Gastroesophageal sphincter (tissue), 3 donors: ENCODE measurements around the gene CLIP1.
"Not testable (repeated sequence)": the region's sequence is repeated elsewhere in the genome, so short reads cannot be mapped to it uniquely, and the experiment has no call there.

Experiments
- EP300 ChIP-seq: sonication (generic); formaldehyde crosslinking; IDR thresholded peaks from one replicate; pipeline ENCODE4 v1.6.1; 2017; ENCODE audit warnings: antibody characterized with exemption, mild to moderate bottlenecking
- POLR2A ChIP-seq, 2 donors: fragments of 450-650 bp; IDR thresholded peaks; one replicate each; pipeline ENCODE4 v1.6.1; 2017; ENCODE audit warnings: antibody characterized with exemption in 2 of 2, mild to moderate bottlenecking in 2 of 2, moderate library complexity in 1 of 2
- TF ChIP-seq, protein P1 (sequence below), 4 experiments: fragments of 200-600 bp in 2 of 4; fragments of 450-650 bp in 2 of 4; sonication (generic) in 1 of 4; IDR thresholded peaks; one replicate each; pipeline ENCODE4 v1.5.1; 2017 to 2019; ENCODE audit warnings: antibody characterized with exemption in 4 of 4, mild to moderate bottlenecking in 2 of 4, moderate library complexity in 2 of 4

- TF ChIP-seq EP300; POLR2A (IDR thresholded peaks at IDR 0.05): not testable (repeated sequence)
- TF ChIP-seq, protein P1, sequence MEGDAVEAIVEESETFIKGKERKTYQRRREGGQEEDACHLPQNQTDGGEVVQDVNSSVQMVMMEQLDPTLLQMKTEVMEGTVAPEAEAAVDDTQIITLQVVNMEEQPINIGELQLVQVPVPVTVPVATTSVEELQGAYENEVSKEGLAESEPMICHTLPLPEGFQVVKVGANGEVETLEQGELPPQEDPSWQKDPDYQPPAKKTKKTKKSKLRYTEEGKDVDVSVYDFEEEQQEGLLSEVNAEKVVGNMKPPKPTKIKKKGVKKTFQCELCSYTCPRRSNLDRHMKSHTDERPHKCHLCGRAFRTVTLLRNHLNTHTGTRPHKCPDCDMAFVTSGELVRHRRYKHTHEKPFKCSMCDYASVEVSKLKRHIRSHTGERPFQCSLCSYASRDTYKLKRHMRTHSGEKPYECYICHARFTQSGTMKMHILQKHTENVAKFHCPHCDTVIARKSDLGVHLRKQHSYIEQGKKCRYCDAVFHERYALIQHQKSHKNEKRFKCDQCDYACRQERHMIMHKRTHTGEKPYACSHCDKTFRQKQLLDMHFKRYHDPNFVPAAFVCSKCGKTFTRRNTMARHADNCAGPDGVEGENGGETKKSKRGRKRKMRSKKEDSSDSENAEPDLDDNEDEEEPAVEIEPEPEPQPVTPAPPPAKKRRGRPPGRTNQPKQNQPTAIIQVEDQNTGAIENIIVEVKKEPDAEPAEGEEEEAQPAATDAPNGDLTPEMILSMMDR (IDR thresholded peaks at IDR 0.05): not testable (repeated sequence)
Observed at GRCh38 chr12:122438822-122439221, 16.4 kb upstream of the CLIP1 start.
